Right ventricle myocardium inferior (tissue), 1 donor: Measurements from ENCODE around the gene ADORA2B. TPM values are rescaled to one million over a fixed set of nuclear protein-coding genes. Genes with fewer than 3 reads are reported as not detected.
"Not testable (repeated sequence)": the region's sequence is repeated elsewhere in the genome, so short reads cannot be mapped to it uniquely, and the experiment has no call there.

Experiments used
- ATAC-seq: fragments of 200-7000 bp; cut with Tn5 transposase; one replicate; pipeline ENCODE4 v1.9.1; 2020; ENCODE audit warnings: mild to moderate bottlenecking, moderate library complexity
- DNase-seq: peaks from one replicate; pipeline ENCODE4 v3.0.0; 2021; ENCODE audit errors: missing footprints
- intact Hi-C: fragments of 100-400 bp; cut with DNase I; formaldehyde crosslinking; loops from one replicate; pipeline ENCODE4 v1.11.0; 2022
- total RNA-seq: library from RNA; stranded (reverse); fragmentation: NEBNext Ultra II Directional; extraction: Animal tissue kit (Norgen Biotek cat#: 25700); gene quantifications from one replicate; pipeline ENCODE4 v1.2.1, GENCODE V29; 2021
- donor health status: DM: no; HTN: yes; CAD: no; lungs with severe emphysema.

ADORA2B gene
- total RNA-seq, 1 donor from 2014 or later = 0.43 TPM

GRCh38 chr17:15919466-15919865 lies 25.5 kb upstream of the ADORA2B start:
- DNase-seq = no peak
- intact Hi-C loops = no loop called here
- no peak for ATAC-seq

- DNase-seq (no peak), ATAC-seq (peak; percentile 30)
- intact Hi-C loops = no loop called here
Observed at GRCh38 chr17:15920758-15921239, 24.1 kb upstream of the ADORA2B start.

GRCh38 chr17:15921640-15922039 lies 23.3 kb upstream of the ADORA2B start:
- intact Hi-C loops = no loop called here
- ATAC-seq (no peak), DNase-seq (no peak)

- intact Hi-C loops = no loop called here
- no peak for ATAC-seq
- DNase-seq = no peak
Observed at GRCh38 chr17:15922586-15922985, 22.3 kb upstream of the ADORA2B start.

GRCh38 chr17:15926039-15926740 lies 18.7 kb upstream of the ADORA2B start:
- ATAC-seq = peak; percentile 31
- intact Hi-C loops = no loop called here
- no peak for DNase-seq

- no peak for DNase-seq
- peak; percentile 13 for ATAC-seq
- intact Hi-C loops = no loop called here
Observed at GRCh38 chr17:15928286-15928785, 16.6 kb upstream of the ADORA2B start.

- intact Hi-C loops = no loop called here
- DNase-seq = no peak
- ATAC-seq = no peak
Observed at GRCh38 chr17:15929941-15930340, 15.0 kb upstream of the ADORA2B start.

- no peak for DNase-seq
- intact Hi-C loops = no loop called here
- no peak for ATAC-seq
Observed at GRCh38 chr17:15930426-15930825, 14.5 kb upstream of the ADORA2B start.

GRCh38 chr17:15931394-15931793 lies 13.5 kb upstream of the ADORA2B start:
- no peak for DNase-seq

GRCh38 chr17:15934866-15935265 lies 10.1 kb upstream of the ADORA2B start:
- ATAC-seq = no peak
- intact Hi-C loops = no loop called here
- DNase-seq = no peak

More at GRCh38 chr17:15931394-15931793, 13.5 kb upstream of the ADORA2B start:
- no peak for ATAC-seq
- intact Hi-C loops = no loop called here

GRCh38 chr17:15935891-15936290 lies 9.0 kb upstream of the ADORA2B start:
- intact Hi-C loops = no loop called here
- DNase-seq (no peak), ATAC-seq (no peak)

- intact Hi-C loops, ATAC-seq, DNase-seq: not testable (repeated sequence)
Observed at GRCh38 chr17:15936481-15936880, 8.4 kb upstream of the ADORA2B start.

- intact Hi-C loops = loop anchor here (10.0 kb wide), 1 partner anchor 53 kb away; the partner anchor contains the start of genes TTC19 and ZSWIM7
- no peak for ATAC-seq
Observed at GRCh38 chr17:15941781-15942180, 3.1 kb upstream of the ADORA2B start.

GRCh38 chr17:15942207-15942833 lies 2.6 kb upstream of the ADORA2B start:
- ATAC-seq (no peak), DNase-seq (no peak)
- intact Hi-C loops = loop anchor here (10.0 kb wide), 1 partner anchor 52 kb away; the partner anchor contains the start of genes TTC19 and ZSWIM7

More at GRCh38 chr17:15941781-15942180, 3.1 kb upstream of the ADORA2B start:
- no peak for DNase-seq

- ATAC-seq (no peak), DNase-seq (no peak)
- intact Hi-C loops = loop anchor here (10.0 kb wide), 1 partner anchor 51 kb away; the partner anchor contains the start of genes TTC19 and ZSWIM7
Observed at GRCh38 chr17:15943971-15944758, 765 bp upstream of the ADORA2B start.

- ATAC-seq = peak; percentile 16
- intact Hi-C loops = loop anchor here (10.0 kb wide), 1 partner anchor 49 kb away; the partner anchor contains the start of genes TTC19 and ZSWIM7
- no peak for DNase-seq
Observed at GRCh38 chr17:15945527-15946191, 729 bp downstream of the ADORA2B start.

- ATAC-seq = no peak
- intact Hi-C loops = loop anchor here (10.0 kb wide), 1 partner anchor 48 kb away; the partner anchor contains the start of genes TTC19 and ZSWIM7
- no peak for DNase-seq
Observed at GRCh38 chr17:15946611-15947120, 1.7 kb downstream of the ADORA2B start.

- ATAC-seq (no peak), DNase-seq (no peak)
- intact Hi-C loops = loop anchor here (10.0 kb wide), 1 partner anchor 48 kb away; the partner anchor contains the start of genes TTC19 and ZSWIM7
Observed at GRCh38 chr17:15947271-15947670, 2.3 kb downstream of the ADORA2B start.
